ENCODE data around the gene WBP2. TPM values are rescaled to one million over a fixed set of nuclear protein-coding genes. Genes with fewer than 3 reads are reported as not detected.

WBP2 gene
- total RNA-seq, 1 experiment from 2014 or later, result 132 TPM

- ATAC-seq (peak; percentile 30), DNase-seq (ENCODE audit: low read depth, low spot score) (peak; percentile 87)
- H3K9me3 ChIP-seq (ENCODE audit: control insufficient read depth in 1 of 2, insufficient read depth in 1 of 2, low read depth in 1 of 2, low read length in 2 of 2), result no peaks in the 10 kb centered on the region
- H3K9me2 ChIP-seq (ENCODE audit: insufficient read depth), result no peaks in the 10 kb centered on the region
- H3K27me3 ChIP-seq (ENCODE audit: insufficient read depth, low read length), result no peaks in the 10 kb centered on the region
- H3K36me3 ChIP-seq (ENCODE audit: control insufficient read depth in 1 of 2, insufficient read depth in 2 of 2, low read length in 2 of 2), result peaks cover 0 to 4% of the 10 kb centered on the region in 2 experiments; a peak in 1 of 4 replicates
- peak overlapping the region; percentile 96 for H3K9ac ChIP-seq (ENCODE audit: low read length)
- CTCF ChIA-PET, result interaction anchor here (0.6 to 6.3 kb wide), 14 partner anchors 11 to 276 kb away, joined by 3 to 57 read pairs (median 5); partner anchors contain the start of genes MRPL38, TRIM65 and WBP2
- peak; percentile 59 for TF ChIP-seq YY1 (IDR thresholded peaks at IDR 0.05; ENCODE audit: extremely low read depth, insufficient replicate concordance, low read depth, low read length)
- TF ChIP-seq SRF (IDR thresholded peaks at IDR 0.05; ENCODE audit: low read depth), result no peak
- TF ChIP-seq TCF7L2 (IDR thresholded peaks at IDR 0.05; ENCODE audit: borderline replicate concordance, extremely low read depth, insufficient read depth, insufficient read length), result peak; percentile 56
- peak; percentile 9 for TF ChIP-seq POLR2A (IDR thresholded peaks at IDR 0.05; ENCODE audit: borderline replicate concordance, extremely low read depth, insufficient read depth, insufficient read length)
- TF ChIP-seq CEBPB (IDR thresholded peaks at IDR 0.05; ENCODE audit: low read depth), result no peak
- TF ChIP-seq ZBTB33 (IDR thresholded peaks at IDR 0.05; ENCODE audit: extremely low read depth, insufficient replicate concordance, low read length), result peak; percentile 57
- peak; percentile 91 for TF ChIP-seq POLR2AphosphoS5 (IDR thresholded peaks at IDR 0.05; ENCODE audit: low read depth, low read length)
- TF ChIP-seq ZFX (IDR thresholded peaks at IDR 0.05), result no peak
- no peak overlapping the region for H2AFZ ChIP-seq (ENCODE audit: low read depth, low read length, poor library complexity, severe bottlenecking)
- peaks cover 50 to 68% of the 10 kb centered on the region in 2 experiments for H3K4me1 ChIP-seq (ENCODE audit: control insufficient read depth in 1 of 2, insufficient read depth in 2 of 2, low read length in 2 of 2)
- RAD21 ChIA-PET (ENCODE audit: low non-redundant PET in 1 of 2, low total read pairs in 2 of 2, uncharacterized antibody in 2 of 2, unreplicated experiment in 2 of 2), result interaction anchor here in 1 of 2 experiments (0.6 kb wide), 1 partner anchor 12 kb away, joined by 4 read pairs; no protein-coding TSS in a partner anchor
- H3K4me2 ChIP-seq (ENCODE audit: low read length), result peak overlapping the region; percentile 96
- intact Hi-C loops (cut with micrococcal nuclease), result loop anchor here (1.0 to 5.0 kb wide), 2 partner anchors 22 to 100 kb away; partner anchors contain the start of gene WBP2
- peak overlapping the region; percentile 99 for H3K27ac ChIP-seq (ENCODE audit: low read depth, low read length)
- H3K4me3 ChIP-seq (replicated peaks in 1 of 2; ENCODE audit: low read depth in 1 of 2, low read length in 2 of 2), result peak overlapping the region; percentile 69 to 81
- H4K20me1 ChIP-seq (ENCODE audit: insufficient read depth), result no peaks in the 10 kb centered on the region
- H3K79me2 ChIP-seq (ENCODE audit: insufficient read depth, low read length), result peaks cover 27% of the 10 kb centered on the region
- POLR2A ChIA-PET, result interaction anchor here (0.7 to 3.4 kb wide), 9 partner anchors 10 to 101 kb away, joined by 3 to 24 read pairs (median 4); partner anchors contain the start of genes MRPL38, TRIM65 and WBP2
- BruUV-seq (replicated peaks), result TSS peak; percentile 59
These were observed 22.0 kb upstream of the WBP2 start for GRCh38 chr17:75876938-75877751.

Measured in HCT116 (cell line).